Activated CD4-positive, alpha-beta memory T cell treated with anti-CD3 and anti-CD28 coated beads for 36 hours (primary cell): Measurements from ENCODE around the gene WDR5. TPM values are rescaled to one million over a fixed set of nuclear protein-coding genes. Genes with fewer than 3 reads are reported as not detected.

Experiments
- CTCF ChIA-PET: fragments of 350-600 bp; sonication (Branson Sonifier 250); formaldehyde crosslinking; loops from one replicate; lab custom pipeline; 2021; ENCODE audit warnings: antibody characterized with exemption, inconsistent platforms; lab: Charles Lee
- POLR2A ChIA-PET: fragments of 350-600 bp; sonication (Branson Sonifier 250); formaldehyde crosslinking; loops from one replicate; lab custom pipeline; 2021; ENCODE audit warnings: antibody characterized with exemption; lab: Charles Lee
- DNase-seq: peaks from one replicate; pipeline ENCODE4 v3.0.0-alpha.2; 2020
- H3K27ac Mint-ChIP-seq: one replicate; pipeline ENCODE4 v1.8.0; 2021; ENCODE audit warnings: mixed read lengths
- H3K27me3 Mint-ChIP-seq: one replicate; pipeline ENCODE4 v1.8.0; 2021; ENCODE audit warnings: mixed read lengths
- H3K36me3 Mint-ChIP-seq: one replicate; pipeline ENCODE4 v1.8.0; 2021; ENCODE audit warnings: mixed read lengths
- H3K4me1 Mint-ChIP-seq: one replicate; pipeline ENCODE4 v1.8.0; 2021; ENCODE audit warnings: low read depth, mixed read lengths
- H3K4me3 Mint-ChIP-seq: one replicate; pipeline ENCODE4 v1.8.0; 2021; ENCODE audit warnings: mild to moderate bottlenecking, mixed read lengths
- H3K9me3 Mint-ChIP-seq: one replicate; pipeline ENCODE4 v1.8.0; 2021; ENCODE audit warnings: mixed read lengths
- intact Hi-C: fragments of 100-400 bp; cut with micrococcal nuclease; formaldehyde crosslinking; loops from one replicate; pipeline ENCODE4 v1.15.1; 2023
- total RNA-seq, 2 experiments: library from RNA; stranded (reverse); gene quantifications; one replicate each; pipeline ENCODE4 v1.2.3, GENCODE V29; 2021

WDR5 gene
- total RNA-seq, 2 experiments from 2014 or later = 41.6 to 43.0 TPM

- CTCF ChIA-PET = no interaction called here
- peaks cover 42% of the 10 kb centered on the region for H3K36me3 Mint-ChIP-seq
- POLR2A ChIA-PET = no interaction called here
- no peak overlapping the region for H3K4me3 Mint-ChIP-seq
- intact Hi-C loops = no loop called here
- H3K27ac Mint-ChIP-seq = no peak overlapping the region
- no peak for DNase-seq
- H3K4me1 Mint-ChIP-seq = no peaks in the 10 kb centered on the region
- no peaks in the 10 kb centered on the region for H3K27me3 Mint-ChIP-seq
- no peaks in the 10 kb centered on the region for H3K9me3 Mint-ChIP-seq
Measured at GRCh38 chr9:134152488-134152887, 16.6 kb downstream of the WDR5 start.

GRCh38 chr9:134153450-134153849, 17.6 kb downstream of the WDR5 start:
- no peak for DNase-seq
- H3K27ac Mint-ChIP-seq = no peak overlapping the region
- intact Hi-C loops = no loop called here
- H3K9me3 Mint-ChIP-seq = no peaks in the 10 kb centered on the region
- no peak overlapping the region for H3K4me3 Mint-ChIP-seq
- POLR2A ChIA-PET = no interaction called here
- CTCF ChIA-PET = no interaction called here
- no peaks in the 10 kb centered on the region for H3K27me3 Mint-ChIP-seq
- peaks cover 47% of the 10 kb centered on the region for H3K36me3 Mint-ChIP-seq
- no peaks in the 10 kb centered on the region for H3K4me1 Mint-ChIP-seq

- Mint-ChIP-seq H3K9me3 (no peaks in the 10 kb centered on the region), H3K4me3 (no peak overlapping the region), H3K27me3 (no peaks in the 10 kb centered on the region), H3K36me3 (peaks cover 43% of the 10 kb centered on the region), H3K4me1 (no peaks in the 10 kb centered on the region), H3K27ac (no peak overlapping the region)
- CTCF ChIA-PET = no interaction called here
- intact Hi-C loops = no loop called here
- POLR2A ChIA-PET = no interaction called here
- no peak for DNase-seq
Measured at GRCh38 chr9:134154262-134154701, 18.4 kb downstream of the WDR5 start.

GRCh38 chr9:134155812-134156377, 20.0 kb downstream of the WDR5 start:
- H3K36me3 Mint-ChIP-seq = peaks cover 37% of the 10 kb centered on the region
- no peak overlapping the region for H3K4me3 Mint-ChIP-seq
- no peaks in the 10 kb centered on the region for H3K27me3 Mint-ChIP-seq
- no peak overlapping the region for H3K27ac Mint-ChIP-seq
- ChIA-PET POLR2A (no interaction called here), CTCF (no interaction called here)
- intact Hi-C loops = no loop called here
- H3K9me3 Mint-ChIP-seq = no peaks in the 10 kb centered on the region
- no peaks in the 10 kb centered on the region for H3K4me1 Mint-ChIP-seq
- no peak for DNase-seq

- POLR2A ChIA-PET = interaction anchor here (0.6 kb wide), 1 partner anchor 88 kb away, joined by 3 read pairs; no protein-coding TSS in a partner anchor
- H3K36me3 Mint-ChIP-seq = peaks cover 28% of the 10 kb centered on the region
- CTCF ChIA-PET = no interaction called here
Measured at GRCh38 chr9:134156564-134157377, 20.9 kb downstream of the WDR5 start.

GRCh38 chr9:134157378-134157885, 21.6 kb downstream of the WDR5 start:
- no peak overlapping the region for H3K27ac Mint-ChIP-seq
- H3K4me1 Mint-ChIP-seq = peaks cover 3% of the 10 kb centered on the region
- no peaks in the 10 kb centered on the region for H3K9me3 Mint-ChIP-seq
- intact Hi-C loops = no loop called here
- ChIA-PET CTCF (no interaction called here), POLR2A (no interaction called here)
- DNase-seq = no peak
- H3K27me3 Mint-ChIP-seq = no peaks in the 10 kb centered on the region
- no peak overlapping the region for H3K4me3 Mint-ChIP-seq
- peaks cover 26% of the 10 kb centered on the region for H3K36me3 Mint-ChIP-seq

More at GRCh38 chr9:134156564-134157377, 20.9 kb downstream of the WDR5 start:
- H3K27ac Mint-ChIP-seq = no peak overlapping the region
- H3K4me3 Mint-ChIP-seq = no peak overlapping the region
- H3K9me3 Mint-ChIP-seq = no peaks in the 10 kb centered on the region
- intact Hi-C loops = no loop called here
- DNase-seq = no peak
- H3K4me1 Mint-ChIP-seq = no peaks in the 10 kb centered on the region
- H3K27me3 Mint-ChIP-seq = no peaks in the 10 kb centered on the region

GRCh38 chr9:134158242-134158641, 22.4 kb downstream of the WDR5 start:
- H3K27me3 Mint-ChIP-seq = no peaks in the 10 kb centered on the region
- H3K4me1 Mint-ChIP-seq = peaks cover 6% of the 10 kb centered on the region
- POLR2A ChIA-PET = no interaction called here
- intact Hi-C loops = no loop called here
- no peak for DNase-seq
- CTCF ChIA-PET = interaction anchor here (1.3 kb wide), 1 partner anchor 12 kb away, joined by 3 read pairs; no protein-coding TSS in a partner anchor
- no peak overlapping the region for H3K27ac Mint-ChIP-seq
- H3K4me3 Mint-ChIP-seq = no peak overlapping the region
- no peaks in the 10 kb centered on the region for H3K9me3 Mint-ChIP-seq
- peaks cover 23% of the 10 kb centered on the region for H3K36me3 Mint-ChIP-seq

- ChIA-PET POLR2A (no interaction called here), CTCF (interaction anchor here (1.3 kb wide), 1 partner anchor 12 kb away, joined by 3 read pairs; no protein-coding TSS in a partner anchor)
- H3K4me1 Mint-ChIP-seq = peaks cover 9% of the 10 kb centered on the region
- no peaks in the 10 kb centered on the region for H3K27me3 Mint-ChIP-seq
- H3K36me3 Mint-ChIP-seq = peaks cover 25% of the 10 kb centered on the region
- intact Hi-C loops = no loop called here
- H3K9me3 Mint-ChIP-seq = no peaks in the 10 kb centered on the region
- no peak for DNase-seq
- H3K27ac Mint-ChIP-seq = no peak overlapping the region
- H3K4me3 Mint-ChIP-seq = no peak overlapping the region
Measured at GRCh38 chr9:134158753-134159392, 23.0 kb downstream of the WDR5 start.

- Mint-ChIP-seq H3K27ac (no peak overlapping the region), H3K4me1 (peaks cover 9% of the 10 kb centered on the region), H3K36me3 (peaks cover 26% of the 10 kb centered on the region), H3K4me3 (no peak overlapping the region), H3K27me3 (no peaks in the 10 kb centered on the region), H3K9me3 (no peaks in the 10 kb centered on the region)
- ChIA-PET CTCF (interaction anchor here (1.3 kb wide), 1 partner anchor 13 kb away, joined by 3 read pairs; no protein-coding TSS in a partner anchor), POLR2A (no interaction called here)
- intact Hi-C loops = no loop called here
- DNase-seq = no peak
Measured at GRCh38 chr9:134159566-134160245, 23.8 kb downstream of the WDR5 start.

- no peak for DNase-seq
- H3K36me3 Mint-ChIP-seq = peaks cover 14% of the 10 kb centered on the region
- H3K4me1 Mint-ChIP-seq = peaks cover 19% of the 10 kb centered on the region
- no peaks in the 10 kb centered on the region for H3K27me3 Mint-ChIP-seq
- intact Hi-C loops = no loop called here
- POLR2A ChIA-PET = no interaction called here
- H3K27ac Mint-ChIP-seq = no peak overlapping the region
- H3K4me3 Mint-ChIP-seq = no peak overlapping the region
- CTCF ChIA-PET = no interaction called here
- no peaks in the 10 kb centered on the region for H3K9me3 Mint-ChIP-seq
Measured at GRCh38 chr9:134161647-134162046, 25.8 kb downstream of the WDR5 start.

- Mint-ChIP-seq H3K27ac (peak overlapping the region; percentile 53), H3K4me1 (peaks cover 19% of the 10 kb centered on the region), H3K9me3 (no peaks in the 10 kb centered on the region), H3K27me3 (no peaks in the 10 kb centered on the region), H3K4me3 (peak overlapping the region; percentile 12), H3K36me3 (peaks cover 14% of the 10 kb centered on the region)
- CTCF ChIA-PET = interaction anchor here (1.8 to 1.9 kb wide), 3 partner anchors 13 to 26 kb away, joined by 4 to 10 read pairs (median 4); partner anchors contain the start of gene WDR5
- intact Hi-C loops = no loop called here
- POLR2A ChIA-PET = interaction anchor here (1.0 to 1.7 kb wide), 2 partner anchors 24 to 137 kb away, joined by 4 to 5 read pairs; partner anchors contain the start of gene BRD3OS
- DNase-seq = no peak
Measured at GRCh38 chr9:134162212-134162775, 26.4 kb downstream of the WDR5 start.
